Measurements from ENCODE around the gene CXXC4.

DNA sequence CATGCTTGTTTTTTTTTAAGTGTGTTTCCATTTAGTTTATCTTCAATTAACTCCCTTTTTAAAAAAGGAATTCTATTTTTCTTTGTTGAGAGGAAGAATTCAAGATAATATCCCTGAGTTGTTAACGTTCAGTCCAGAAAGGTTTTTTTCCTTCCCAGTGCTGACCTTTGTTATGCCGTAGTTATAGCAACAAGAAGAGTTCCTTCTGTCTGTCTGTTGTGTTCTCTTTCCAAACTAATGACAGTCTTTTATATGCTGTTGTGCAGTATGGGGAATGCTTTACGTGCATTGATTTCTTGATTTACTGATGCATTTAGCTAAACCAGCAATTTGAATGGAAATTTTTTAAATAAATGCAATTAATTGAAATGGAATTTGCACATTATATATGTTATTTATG lies 6.6 kb upstream of the CXXC4 start:
- TF ChIP-seq CTCF (IDR thresholded peaks at IDR 0.05) (no peak), POLR2A (IDR thresholded peaks at IDR 0.05) (no peak)

All from thyroid gland (tissue), 4 donors.